ENCODE results near the gene TUSC2. TPM values are rescaled to one million over a fixed set of nuclear protein-coding genes. Genes with fewer than 3 reads are reported as not detected.
"Not testable (repeated sequence)": the region's sequence is repeated elsewhere in the genome, so short reads cannot be mapped to it uniquely, and the experiment has no call there.

TUSC2 gene
- total and polyA plus RNA-seq, 10 of the 15 experiments (the other 5 are each of a cell fraction or from before 2014, with no cell fraction given): 4.0 to 73.8 (median 34.3) TPM

DNA sequence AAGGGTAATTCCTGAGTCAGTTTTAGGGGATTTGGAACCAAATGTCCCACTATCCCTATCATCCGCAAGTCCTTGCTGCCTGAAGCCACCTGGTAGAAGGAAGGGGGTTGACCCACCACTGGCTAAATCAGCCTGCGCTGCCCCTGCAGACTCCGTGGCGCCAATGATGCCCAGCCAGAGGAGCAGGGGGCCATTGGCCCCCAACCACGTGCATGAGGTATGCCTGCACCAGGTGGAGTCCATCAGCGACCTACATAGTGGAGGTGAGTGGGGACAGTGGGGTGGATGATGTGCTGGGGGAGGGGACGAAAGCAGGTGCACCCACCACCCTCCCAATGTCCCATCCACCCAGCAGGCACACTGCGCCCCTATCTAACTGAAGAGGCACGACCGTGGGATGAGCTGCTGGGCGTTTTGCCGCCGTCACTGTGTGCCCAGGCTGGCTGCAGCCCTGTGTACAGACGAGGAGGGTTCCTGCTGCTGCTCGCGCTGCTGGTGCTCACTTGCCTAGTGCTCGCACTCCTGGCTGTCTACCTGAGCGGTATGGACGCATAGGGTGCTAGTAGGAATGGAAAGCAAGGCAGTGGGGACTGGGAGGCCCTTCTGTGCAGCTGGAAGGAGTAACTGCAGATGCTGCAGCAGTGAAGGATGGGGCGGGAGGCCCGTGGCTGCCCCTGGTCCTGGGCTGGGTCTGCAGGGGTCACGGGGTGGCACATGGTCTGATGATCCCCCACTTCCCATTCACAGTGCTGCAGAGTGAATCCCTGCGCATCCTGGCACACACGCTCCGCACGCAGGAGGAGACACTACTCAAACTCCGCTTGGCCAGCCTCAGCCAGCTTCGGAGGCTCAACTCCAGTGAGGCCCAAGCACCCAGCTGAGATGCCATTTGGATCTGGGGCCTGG is 41.4 kb downstream of the TUSC2 start:
- Histone ChIP-seq H3K9me3 (replicated peaks; ENCODE audit: control insufficient read depth, insufficient read depth, low read length) (no peaks in the 10 kb centered on the region), H3K36me3 (ENCODE audit: control insufficient read depth in 2 of 2, insufficient read depth in 2 of 2, low read length in 1 of 2) (peaks cover 0 to 28% of the 10 kb centered on the region in 2 experiments; a peak in 3 of 4 replicates), H3K4me1 (ENCODE audit: control insufficient read depth, insufficient read depth, low read length) (peaks cover 3% of the 10 kb centered on the region; the same call in 1 of the 2 replicates), H3K79me2 (ENCODE audit: control insufficient read depth, insufficient read depth, low read length) (peaks cover 15% of the 10 kb centered on the region), H4K20me1 (ENCODE audit: control insufficient read depth, insufficient read depth) (no peaks in the 10 kb centered on the region), H3K4me3 (no peak overlapping the region), H2AFZ (ENCODE audit: control insufficient read depth, low read depth, low read length) (no peak overlapping the region), H3K9ac (ENCODE audit: control insufficient read depth, insufficient read depth, low read length) (no peak overlapping the region), H3K27ac (ENCODE audit: control insufficient read depth, insufficient read depth) (no peak overlapping the region), H3K27me3 (replicated peaks in 1 of 2; ENCODE audit: control insufficient read depth in 2 of 2, insufficient read depth in 2 of 2, low read length in 1 of 2) (no peaks in the 10 kb centered on the region), H3K4me2 (ENCODE audit: control insufficient read depth, insufficient read depth) (no peak overlapping the region)
- WGBS (ENCODE audit: insufficient coverage, insufficient replicate concordance, low lambda C conversion rate, missing lambda C conversion rate): 94% methylated on average over 28 of the region's 28 CpGs
- in situ Hi-C loops (cut with MboI) (no loop called here), intact Hi-C loops (cut with micrococcal nuclease; ENCODE audit: unreplicated experiment) (no loop called here)
- FAIRE-seq (no peak), ATAC-seq (no peak), DNase-seq (ENCODE audit: low read depth, low spot score) (no peak)
- POLR2A ChIA-PET: no interaction called here
- TF ChIP-seq, protein P1, sequence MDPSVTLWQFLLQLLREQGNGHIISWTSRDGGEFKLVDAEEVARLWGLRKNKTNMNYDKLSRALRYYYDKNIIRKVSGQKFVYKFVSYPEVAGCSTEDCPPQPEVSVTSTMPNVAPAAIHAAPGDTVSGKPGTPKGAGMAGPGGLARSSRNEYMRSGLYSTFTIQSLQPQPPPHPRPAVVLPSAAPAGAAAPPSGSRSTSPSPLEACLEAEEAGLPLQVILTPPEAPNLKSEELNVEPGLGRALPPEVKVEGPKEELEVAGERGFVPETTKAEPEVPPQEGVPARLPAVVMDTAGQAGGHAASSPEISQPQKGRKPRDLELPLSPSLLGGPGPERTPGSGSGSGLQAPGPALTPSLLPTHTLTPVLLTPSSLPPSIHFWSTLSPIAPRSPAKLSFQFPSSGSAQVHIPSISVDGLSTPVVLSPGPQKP (IDR thresholded peaks at IDR 0.05; ENCODE audit: low read depth, low read length): no peak
- TF ChIP-seq POLR2A (IDR thresholded peaks at IDR 0.05; ENCODE audit: low read depth, low read length) (peak; percentile 67; the same call in 1 of the 2 replicates), ZZZ3 (IDR thresholded peaks at IDR 0.05; ENCODE audit: control insufficient read depth, insufficient read length, low read depth) (no peak)
- BruUV-seq (replicated peaks): no TSS peak
- RAD21 ChIA-PET (ENCODE audit: unreplicated experiment): no interaction called here
- SMC1A ChIA-PET (ENCODE audit: uncharacterized antibody, unreplicated experiment): no interaction called here
- CTCF ChIA-PET: no interaction called here

DNA sequence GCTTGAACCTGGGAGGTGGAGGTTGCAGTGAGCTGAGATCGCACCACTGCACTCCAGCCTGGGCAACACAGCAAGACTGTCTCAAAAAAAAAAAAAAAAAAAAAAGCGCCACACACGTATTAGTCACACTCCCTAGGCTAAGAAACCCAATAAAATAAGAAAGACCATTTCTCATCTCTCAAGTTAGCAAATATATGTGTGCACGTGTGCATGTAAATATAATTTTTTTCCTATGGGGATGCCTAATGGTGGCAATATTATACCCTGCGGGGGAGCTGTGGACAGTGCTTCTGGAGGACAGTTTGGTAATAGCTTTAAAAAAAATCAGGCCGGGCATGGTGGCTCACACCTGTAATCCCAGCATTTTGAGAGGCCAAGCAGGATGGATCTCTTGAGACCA is 43.9 kb downstream of the TUSC2 start:
- DNase-seq (ENCODE audit: low read depth, low spot score); BruUV-seq (replicated peaks); H4K20me1 ChIP-seq (ENCODE audit: control insufficient read depth, insufficient read depth); CTCF ChIA-PET; H3K27me3 ChIP-seq (replicated peaks in 1 of 2; ENCODE audit: control insufficient read depth in 2 of 2, insufficient read depth in 2 of 2, low read length in 1 of 2); H3K9ac ChIP-seq (ENCODE audit: control insufficient read depth, insufficient read depth, low read length); H3K27ac ChIP-seq (ENCODE audit: control insufficient read depth, insufficient read depth); ATAC-seq; RAD21 ChIA-PET (ENCODE audit: unreplicated experiment); intact Hi-C loops (cut with micrococcal nuclease; ENCODE audit: unreplicated experiment); SMC1A ChIA-PET (ENCODE audit: uncharacterized antibody, unreplicated experiment); H3K79me2 ChIP-seq (ENCODE audit: control insufficient read depth, insufficient read depth, low read length); in situ Hi-C loops (cut with MboI); H3K4me2 ChIP-seq (ENCODE audit: control insufficient read depth, insufficient read depth); H2AFZ ChIP-seq (ENCODE audit: control insufficient read depth, low read depth, low read length); H3K4me3 ChIP-seq; H3K4me1 ChIP-seq (ENCODE audit: control insufficient read depth, insufficient read depth, low read length); FAIRE-seq; H3K9me3 ChIP-seq (replicated peaks; ENCODE audit: control insufficient read depth, insufficient read depth, low read length): not testable (repeated sequence)
- peaks cover 0 to 17% of the 10 kb centered on the region in 2 experiments; a peak in 3 of 4 replicates for H3K36me3 ChIP-seq (ENCODE audit: control insufficient read depth in 2 of 2, insufficient read depth in 2 of 2, low read length in 1 of 2)
- POLR2A ChIA-PET: interaction anchor here (1.0 kb wide), 1 partner anchor 15 kb away, joined by 3 read pairs; the partner anchor contains the start of genes HYAL3 and NAA80
- WGBS (ENCODE audit: insufficient coverage, insufficient replicate concordance, low lambda C conversion rate, missing lambda C conversion rate): 89% methylated on average over 6 of the region's 6 CpGs
